A549 (cell line): ENCODE measurements around the gene B3GNT8. TPM values are rescaled to one million over a fixed set of nuclear protein-coding genes. Genes with fewer than 3 reads are reported as not detected.

ENCODE experiments used
- ATAC-seq, 2 experiments: fragments of 200-7000 bp in 1 of 2; fragments of >200 bp in 1 of 2; cut with Nextera tagmentation in 1 of 2; cut with Tn5 transposase in 1 of 2; 3 replicates each; pipeline versions ENCODE4 v1.8.0 to v1.9.1; 2018 to 2020; ENCODE audit warnings: mild to moderate bottlenecking in 1 of 2, moderate library complexity in 1 of 2
- CTCF ChIA-PET: fragments of 300-600 bp; sonication (Branson Sonifier 250); formaldehyde crosslinking; extraction: SDS; loops from one replicate; lab custom pipeline; 2021; ENCODE audit warnings: antibody characterized with exemption, inconsistent platforms; lab: Yijun Ruan, JAX
- POLR2A ChIA-PET: fragments of 350-600 bp; formaldehyde crosslinking; extraction: SDS; loops from one replicate; lab custom pipeline; 2021; ENCODE audit warnings: antibody characterized with exemption, inconsistent platforms; lab: Yijun Ruan, JAX
- DNase-seq, 2 experiments: peaks; one replicate each; pipeline versions ENCODE4 v3.0.0 to v3.0.0-alpha.2; 2011 to 2016; ENCODE audit warnings: low read depth in 1 of 2, low spot score in 1 of 2
- FAIRE-seq: peaks from 2 replicates; lab custom pipeline; 2011; peaks lifted over from hg19 to GRCh38; lab: Jason Lieb, UNC
- H3K27ac ChIP-seq, 2 experiments: fragments of >200 bp; sonication (Bioruptor Twin); formaldehyde crosslinking; 3 replicates each; pipeline ENCODE4 v1.5.1; 2016 to 2017
- H3K4me1 ChIP-seq: fragments of >200 bp; sonication (Bioruptor Twin); formaldehyde crosslinking; 3 replicates; pipeline ENCODE4 v1.6.1; 2016
- H3K4me2 ChIP-seq: fragments of >200 bp; sonication (Bioruptor Twin); formaldehyde crosslinking; 3 replicates; pipeline ENCODE4 v1.6.1; 2016
- H3K4me3 ChIP-seq: fragments of >200 bp; sonication (Bioruptor Twin); formaldehyde crosslinking; 3 replicates; pipeline ENCODE4 v1.5.1; 2016
- H3K9me3 ChIP-seq: fragments of >200 bp; sonication (Bioruptor Twin); formaldehyde crosslinking; 3 replicates; pipeline ENCODE4 v1.6.1; 2016
- CBX2 ChIP-seq: fragments of 200-600 bp; sonication (generic); IDR thresholded peaks from 2 replicates; pipeline ENCODE4 v1.6.1; 2016; ENCODE audit warnings: low read depth, mild to moderate bottlenecking, borderline replicate concordance
- CBX8 ChIP-seq: fragments of 200-600 bp; sonication (generic); IDR thresholded peaks from 2 replicates; pipeline ENCODE4 v1.6.1; 2016
- CHD2 ChIP-seq: fragments of 150-350 bp; IDR thresholded peaks from 2 replicates; pipeline ENCODE4 v1.6.1; 2014; ENCODE audit warnings: low read length; ENCODE audit not compliant: partially characterized antibody
- ESRRA ChIP-seq: fragments of 150-350 bp; IDR thresholded peaks from 2 replicates; pipeline ENCODE4 v1.6.1; 2014; ENCODE audit warnings: mild to moderate bottlenecking, low read length, borderline replicate concordance
- FOSL2 ChIP-seq, 2 experiments: fragments of 450-650 bp in 1 of 2; fragments of >200 bp in 1 of 2; sonication (Bioruptor Twin) in 1 of 2; formaldehyde crosslinking; IDR thresholded peaks; 2 replicates each; pipeline versions ENCODE4 v1.5.0 to v1.6.1; 2016 to 2020; ENCODE audit warnings: mild to moderate bottlenecking in 1 of 2, moderate library complexity in 1 of 2
- GATA3 ChIP-seq: IDR thresholded peaks from 2 replicates; pipeline ENCODE4 v1.6.1; 2012; ENCODE audit warnings: borderline replicate concordance
- HDAC2 ChIP-seq: fragments of 200-600 bp; sonication (generic); IDR thresholded peaks from 2 replicates; pipeline ENCODE4 v1.6.1; 2016
- HMGXB4 ChIP-seq: fragments of 250-450 bp; sonication (Bioruptor Pico); IDR thresholded peaks from 2 replicates; pipeline ENCODE4 v1.5.0; 2021; ENCODE audit warnings: mild to moderate bottlenecking, moderate library complexity, borderline replicate concordance
- MAFK ChIP-seq: fragments of 450-650 bp; IDR thresholded peaks from 2 replicates; pipeline ENCODE4 v1.6.1; 2014; ENCODE audit not compliant: partially characterized antibody
- MAZ ChIP-seq: fragments of 150-350 bp; IDR thresholded peaks from 2 replicates; pipeline ENCODE4 v1.6.1; 2014; ENCODE audit warnings: antibody characterized with exemption, low read depth, low read length, borderline replicate concordance
- NFE2L2 ChIP-seq: fragments of 150-350 bp; conservative IDR thresholded peaks from 2 replicates; pipeline ENCODE4 v1.6.1; 2014; ENCODE audit warnings: low read length
- PBX3 ChIP-seq: IDR thresholded peaks from 2 replicates; pipeline ENCODE4 v1.6.1; 2012
- POLR2A ChIP-seq: IDR thresholded peaks from 2 replicates; pipeline ENCODE4 v1.6.1; 2012; ENCODE audit warnings: mild to moderate bottlenecking, low read length
- RAD21 ChIP-seq, 2 experiments: fragments of >200 bp in 1 of 2; sonication (Bioruptor Twin) in 1 of 2; formaldehyde crosslinking in 1 of 2; IDR thresholded peaks in 1 of 2; conservative IDR thresholded peaks in 1 of 2; 2 replicates in 1 of 2; 3 replicates in 1 of 2; pipeline ENCODE4 v1.6.1; 2012 to 2018; ENCODE audit warnings: inconsistent platforms in 1 of 2
- RARB ChIP-seq: fragments of 250-450 bp; sonication (Bioruptor Pico); IDR thresholded peaks from 2 replicates; pipeline ENCODE4 v1.8.0; 2021; ENCODE audit warnings: mild to moderate bottlenecking, moderate library complexity
- RCOR1 ChIP-seq: fragments of 150-350 bp; IDR thresholded peaks from 2 replicates; pipeline ENCODE4 v1.6.1; 2014; ENCODE audit warnings: antibody characterized with exemption, low read length, low read depth
- RFX5 ChIP-seq: fragments of 450-650 bp; IDR thresholded peaks from 2 replicates; pipeline ENCODE4 v1.7.1; 2014; ENCODE audit warnings: antibody characterized with exemption, mild to moderate bottlenecking, moderate library complexity
- RNF2 ChIP-seq: fragments of 200-600 bp; sonication (generic); IDR thresholded peaks from 2 replicates; pipeline ENCODE4 v1.6.1; 2016; ENCODE audit warnings: low read depth, mild to moderate bottlenecking, antibody characterized with exemption, moderate library complexity, borderline replicate concordance
- SREBF2 ChIP-seq: fragments of 450-650 bp; IDR thresholded peaks from 2 replicates; pipeline ENCODE4 v1.6.1; 2014; ENCODE audit warnings: mild to moderate bottlenecking, moderate library complexity
- TFCP2L1 ChIP-seq: fragments of 250-450 bp; sonication (Bioruptor Pico); IDR thresholded peaks from 2 replicates; pipeline ENCODE4 v1.5.0; 2021; ENCODE audit warnings: mild to moderate bottlenecking
- USF2 ChIP-seq: fragments of 450-650 bp; IDR thresholded peaks from 2 replicates; pipeline ENCODE4 v1.6.1; 2014; ENCODE audit warnings: antibody characterized with exemption
- ZSCAN20 ChIP-seq: fragments of 250-450 bp; sonication (Bioruptor Pico); IDR thresholded peaks from 2 replicates; pipeline ENCODE4 v1.8.0; 2022; ENCODE audit warnings: mild to moderate bottlenecking, moderate library complexity
- WGBS: methylation state at CpG from one replicate; pipeline ENCODE4 v1.1.6; 2017; ENCODE audit errors: missing lambda C conversion rate; 5-methylcytosine and 5-hydroxymethylcytosine counted together
- polyA plus RNA-seq, 4 experiments: library from polyadenylated mRNA; depleted of rRNA in 3 of 4; stranded (reverse); fragments of >200 nt; fragmentation: RNase III in 1 of 4; extraction: RNeasy Plus Mini Kit Qiagen cat#74134 plus additional on column Dnase treatment in 1 of 4; gene quantifications; 2 replicates in 3 of 4; 3 replicates in 1 of 4; pipeline ENCODE4 v1.2.3, GENCODE V29; 2011 to 2017

Gene B3GNT8
- polyA plus RNA-seq, 2 of the 4 experiments (the other 2 are of a cell fraction), result not detected

GRCh38 chr19:41428481-41428859, 1.3 kb upstream of the B3GNT8 start:
- no peak for DNase-seq
- POLR2A ChIA-PET, result interaction anchor here (2.3 kb wide), 1 partner anchor 11 kb away, joined by 19 read pairs; no protein-coding TSS in a partner anchor
- no peak; a peak in 1 of 6 replicates for ATAC-seq
- TF ChIP-seq HDAC2 (no peak), HMGXB4 (CRISPR knock-in tag) (no peak), SREBF2 (no peak), USF2 (no peak), RARB (no peak), PBX3 (no peak), FOSL2 (IDR thresholded peaks at IDR 0.05) (no peak), FOSL2 (CRISPR knock-in tag; IDR thresholded peaks at IDR 0.05) (no peak), NFE2L2 (no peak), TFCP2L1 (CRISPR knock-in tag) (no peak), RFX5 (no peak), MAZ (no peak), CHD2 (no peak), RNF2 (no peak), POLR2A (no peak), ESRRA (no peak), ZSCAN20 (CRISPR knock-in tag) (no peak), RCOR1 (no peak)
- 91% methylated on average over 1 of the region's 1 CpG for WGBS
- FAIRE-seq, result no peak
- no peak overlapping the region for H3K4me3 ChIP-seq
- H3K27ac ChIP-seq, result no peak overlapping the region
- H3K9me3 ChIP-seq, result no peaks in the 10 kb centered on the region
- no peaks in the 10 kb centered on the region for H3K4me1 ChIP-seq
- H3K4me2 ChIP-seq, result no peak overlapping the region
- CTCF ChIA-PET, result interaction anchor here (0.5 to 8.1 kb wide), 17 partner anchors 8 to 1136 kb away, joined by 3 to 57 read pairs (median 4); partner anchors contain the start of genes DMAC2 and ERICH4

GRCh38 chr19:41427647-41428480, 690 bp upstream of the B3GNT8 start:
- ChIA-PET POLR2A (interaction anchor here (2.3 kb wide), 1 partner anchor 11 kb away, joined by 19 read pairs; no protein-coding TSS in a partner anchor), CTCF (interaction anchor here (0.5 to 8.1 kb wide), 13 partner anchors 8 to 1135 kb away, joined by 3 to 57 read pairs (median 5); partner anchors contain the start of genes DMAC2 and ERICH4)
- Histone ChIP-seq H3K27ac (no peak overlapping the region), H3K9me3 (no peaks in the 10 kb centered on the region), H3K4me2 (no peak overlapping the region), H3K4me3 (no peak overlapping the region), H3K4me1 (no peaks in the 10 kb centered on the region)
- no peak for TF ChIP-seq CBX2
- TF ChIP-seq PBX3, result no peak
- no peak for TF ChIP-seq ZSCAN20 (CRISPR knock-in tag)
- TF ChIP-seq GATA3, result no peak
- TF ChIP-seq MAFK, result no peak
- no peak for TF ChIP-seq RARB
- no peak for TF ChIP-seq RNF2
- TF ChIP-seq RAD21 (conservative IDR thresholded peaks at IDR 0.05 in 1 of 2, IDR thresholded peaks at IDR 0.05 in 1 of 2), result no peak
- TF ChIP-seq CBX8, result no peak
- no peak for FAIRE-seq
- 85% methylated on average over 22 of the region's 23 CpGs for WGBS
- no peak for ATAC-seq
- DNase-seq, result no peak
